Measurements from ENCODE around the gene CXCL3.

CXCL3 gene

GRCh38 chr4:74009307-74009706 lies 29.2 kb downstream of the CXCL3 start:
- no peak for DNase-seq

- DNase-seq = no peak
Observed at GRCh38 chr4:74006009-74006476, 32.4 kb downstream of the CXCL3 start.

GRCh38 chr4:74005528-74005927 lies 33.0 kb downstream of the CXCL3 start:
- no peak for DNase-seq

- no peak for DNase-seq
Observed at GRCh38 chr4:74004668-74005067, 33.8 kb downstream of the CXCL3 start.

GRCh38 chr4:74000301-74000700 lies 38.2 kb downstream of the CXCL3 start:
- DNase-seq = no peak

GRCh38 chr4:73998040-73999011 lies 40.2 kb downstream of the CXCL3 start, which contains the start of gene CXCL5:
Gene CXCL5 (minus strand): TSS chr4:73998677. CDS start chr4:73998581, 96 bp downstream.
- no peak for DNase-seq

GRCh38 chr4:73992050-73992449 lies 46.4 kb downstream of the CXCL3 start:
- DNase-seq = no peak

- no peak for DNase-seq
Observed at GRCh38 chr4:73991742-73992000, 46.8 kb downstream of the CXCL3 start.

- DNase-seq = no peak
Observed at GRCh38 chr4:73990988-73991741, 47.3 kb downstream of the CXCL3 start.

- DNase-seq = no peak
Observed at GRCh38 chr4:73989928-73990327, 48.6 kb downstream of the CXCL3 start.

GRCh38 chr4:73989031-73989430 lies 49.5 kb downstream of the CXCL3 start:
- DNase-seq = no peak

- no peak for DNase-seq
Observed at GRCh38 chr4:73988061-73988460, 50.4 kb downstream of the CXCL3 start, which contains the start of gene PPBP. Gene PPBP (minus strand): TSS chr4:73988190. CDS start chr4:73988103, 87 bp downstream.

Measured in activated CD4-positive, alpha-beta T cell treated with anti-CD3 and anti-CD28 coated beads for 1 hour (primary cell).